ENCODE data around the gene C14orf132.

DNA sequence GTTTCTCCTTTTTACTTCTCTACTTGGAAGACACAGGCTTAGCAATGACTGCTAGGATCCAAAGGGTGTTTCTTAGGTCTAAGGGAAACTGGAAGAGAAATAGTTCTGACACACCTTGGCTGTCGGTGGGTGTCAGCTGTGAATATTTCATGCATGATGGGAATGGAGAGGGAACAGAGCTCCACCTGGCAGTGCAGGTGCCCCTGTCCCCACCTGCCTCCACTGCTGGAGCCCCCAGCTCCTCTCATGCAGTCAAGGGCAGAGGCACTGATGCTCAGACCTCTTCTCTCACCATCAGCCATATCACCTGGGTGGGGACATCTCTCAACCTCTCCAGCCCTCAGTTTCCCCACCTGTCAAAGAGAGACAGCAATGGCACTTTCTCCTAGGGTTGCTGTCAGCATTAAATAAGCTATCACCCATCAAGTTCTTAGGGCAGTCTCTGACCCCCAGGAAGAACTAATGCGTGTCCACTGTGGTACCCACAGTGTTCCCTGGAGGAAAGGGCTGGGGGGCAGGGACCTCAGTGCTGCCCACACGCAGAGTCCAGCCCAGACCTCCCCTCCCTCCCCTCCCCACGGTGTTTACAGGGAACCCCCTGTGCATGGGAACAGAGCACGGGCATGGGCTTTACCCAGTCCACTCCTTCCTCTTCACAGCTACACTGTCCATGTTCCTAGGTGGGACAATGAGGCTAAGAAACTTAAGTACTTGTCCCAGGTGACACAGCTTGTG lies 69.1 kb downstream of the C14orf132 start:
- TF ChIP-seq, protein P1, sequence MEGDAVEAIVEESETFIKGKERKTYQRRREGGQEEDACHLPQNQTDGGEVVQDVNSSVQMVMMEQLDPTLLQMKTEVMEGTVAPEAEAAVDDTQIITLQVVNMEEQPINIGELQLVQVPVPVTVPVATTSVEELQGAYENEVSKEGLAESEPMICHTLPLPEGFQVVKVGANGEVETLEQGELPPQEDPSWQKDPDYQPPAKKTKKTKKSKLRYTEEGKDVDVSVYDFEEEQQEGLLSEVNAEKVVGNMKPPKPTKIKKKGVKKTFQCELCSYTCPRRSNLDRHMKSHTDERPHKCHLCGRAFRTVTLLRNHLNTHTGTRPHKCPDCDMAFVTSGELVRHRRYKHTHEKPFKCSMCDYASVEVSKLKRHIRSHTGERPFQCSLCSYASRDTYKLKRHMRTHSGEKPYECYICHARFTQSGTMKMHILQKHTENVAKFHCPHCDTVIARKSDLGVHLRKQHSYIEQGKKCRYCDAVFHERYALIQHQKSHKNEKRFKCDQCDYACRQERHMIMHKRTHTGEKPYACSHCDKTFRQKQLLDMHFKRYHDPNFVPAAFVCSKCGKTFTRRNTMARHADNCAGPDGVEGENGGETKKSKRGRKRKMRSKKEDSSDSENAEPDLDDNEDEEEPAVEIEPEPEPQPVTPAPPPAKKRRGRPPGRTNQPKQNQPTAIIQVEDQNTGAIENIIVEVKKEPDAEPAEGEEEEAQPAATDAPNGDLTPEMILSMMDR (IDR thresholded peaks at IDR 0.05; ENCODE audit: poor library complexity): no peak
- TF ChIP-seq EZH2phosphoT487 (IDR thresholded peaks at IDR 0.05; ENCODE audit: low read depth, severe bottlenecking, unreplicated experiment): no peak
